CD4-positive, alpha-beta T cell (primary cell): ENCODE data around the gene PRPF38A. TPM values are rescaled to one million over a fixed set of nuclear protein-coding genes. Genes with fewer than 3 reads are reported as not detected.
A peak's percentile ranks its signal among the peaks of the same experiment; 100 is the strongest.

ENCODE experiments used
- ATAC-seq: fragments of 200-7000 bp; cut with Tn5 transposase; one replicate; pipeline ENCODE4 v1.10.0; 2022; ENCODE audit warnings: mild to moderate bottlenecking; ENCODE audit not compliant: poor library complexity
- CTCF ChIA-PET: fragments of 350-600 bp; sonication (Branson Sonifier 250); formaldehyde crosslinking; loops from one replicate; lab custom pipeline; 2021; ENCODE audit warnings: antibody characterized with exemption, inconsistent platforms; lab: Charles Lee
- POLR2A ChIA-PET: fragments of 350-600 bp; sonication (Branson Sonifier 250); formaldehyde crosslinking; loops from one replicate; lab custom pipeline; 2021; ENCODE audit warnings: antibody characterized with exemption, inconsistent platforms; lab: Charles Lee
- DNase-seq, 14 experiments: peaks; one replicate each; pipeline ENCODE4 v3.0.0-alpha.2; 2013 to 2020; ENCODE audit warnings: mixed read lengths in 2 of 14
- H3K27ac ChIP-seq, 2 donors: one replicate each; pipeline versions ENCODE4 v1.5.1 to v1.7.0; 2013; ENCODE audit warnings: low read length in 2 of 2, low read depth in 1 of 2, mild to moderate bottlenecking in 1 of 2
- H3K27me3 ChIP-seq, 2 experiments: 1 replicate in 1 of 2; 2 replicates in 1 of 2; pipeline versions ENCODE4 v1.6.1 to v1.7.0; 2013; ENCODE audit warnings: low read length in 2 of 2, control low read depth in 1 of 2, mild to moderate bottlenecking in 1 of 2, moderate library complexity in 1 of 2; ENCODE audit not compliant: insufficient read depth in 2 of 2, control insufficient read depth in 1 of 2
- H3K36me3 ChIP-seq: one replicate; pipeline ENCODE4 v1.6.1; 2013; ENCODE audit warnings: low read length, control low read depth; ENCODE audit not compliant: insufficient read depth
- H3K4me1 ChIP-seq: one replicate; pipeline ENCODE4 v1.6.1; 2013; ENCODE audit warnings: low read length, control low read depth; ENCODE audit not compliant: insufficient read depth
- H3K4me3 ChIP-seq: one replicate; pipeline ENCODE4 v1.5.1; 2013; ENCODE audit warnings: mild to moderate bottlenecking, low read length, moderate library complexity
- H3K9me3 ChIP-seq, 2 experiments: 1 replicate in 1 of 2; 2 replicates in 1 of 2; pipeline versions ENCODE4 v1.6.1 to v1.7.0; 2013; ENCODE audit warnings: low read length in 2 of 2, mild to moderate bottlenecking in 2 of 2, control low read depth in 1 of 2, moderate library complexity in 1 of 2; ENCODE audit not compliant: control insufficient read depth in 1 of 2, insufficient read depth in 1 of 2
- H3K27ac Mint-ChIP-seq: one replicate; pipeline ENCODE4 v1.8.0; 2020; ENCODE audit warnings: mixed read lengths
- H3K27me3 Mint-ChIP-seq: one replicate; pipeline ENCODE4 v1.8.0; 2021; ENCODE audit warnings: mixed read lengths
- H3K36me3 Mint-ChIP-seq: one replicate; pipeline ENCODE4 v1.8.0; 2021; ENCODE audit warnings: low read depth, mixed read lengths
- H3K4me1 Mint-ChIP-seq: one replicate; pipeline ENCODE4 v1.8.0; 2021; ENCODE audit warnings: low read depth, mixed read lengths
- H3K4me3 Mint-ChIP-seq: one replicate; pipeline ENCODE4 v1.8.0; 2020; ENCODE audit warnings: mild to moderate bottlenecking, mixed read lengths
- H3K9me3 Mint-ChIP-seq: one replicate; pipeline ENCODE4 v1.8.0; 2020; ENCODE audit warnings: mixed read lengths
- intact Hi-C, 2 experiments: fragments of 100-400 bp; cut with DNase I in 1 of 2; cut with micrococcal nuclease in 1 of 2; formaldehyde crosslinking; loops; one replicate each; pipeline versions ENCODE4 v1.15.1 to v1.9.0; 2023 to 2025; cut with DNase I, micrococcal nuclease
- total RNA-seq, 174 experiments: library from RNA in 2 of 174; stranded (reverse) in 2 of 174; gene quantifications; one replicate each; pipeline ENCODE4 v1.2.3 and lab custom pipeline; 2021 to 2026
- TF ChIP-seq, protein P1 (sequence below): fragments of 200-600 bp; IDR thresholded peaks from one replicate; pipeline ENCODE4 v1.8.0; 2022; ENCODE audit warnings: antibody characterized with exemption, mild to moderate bottlenecking

PRPF38A gene
- total RNA-seq, 2 experiments from 2014 or later: 56.2 to 63.6 TPM

DNA sequence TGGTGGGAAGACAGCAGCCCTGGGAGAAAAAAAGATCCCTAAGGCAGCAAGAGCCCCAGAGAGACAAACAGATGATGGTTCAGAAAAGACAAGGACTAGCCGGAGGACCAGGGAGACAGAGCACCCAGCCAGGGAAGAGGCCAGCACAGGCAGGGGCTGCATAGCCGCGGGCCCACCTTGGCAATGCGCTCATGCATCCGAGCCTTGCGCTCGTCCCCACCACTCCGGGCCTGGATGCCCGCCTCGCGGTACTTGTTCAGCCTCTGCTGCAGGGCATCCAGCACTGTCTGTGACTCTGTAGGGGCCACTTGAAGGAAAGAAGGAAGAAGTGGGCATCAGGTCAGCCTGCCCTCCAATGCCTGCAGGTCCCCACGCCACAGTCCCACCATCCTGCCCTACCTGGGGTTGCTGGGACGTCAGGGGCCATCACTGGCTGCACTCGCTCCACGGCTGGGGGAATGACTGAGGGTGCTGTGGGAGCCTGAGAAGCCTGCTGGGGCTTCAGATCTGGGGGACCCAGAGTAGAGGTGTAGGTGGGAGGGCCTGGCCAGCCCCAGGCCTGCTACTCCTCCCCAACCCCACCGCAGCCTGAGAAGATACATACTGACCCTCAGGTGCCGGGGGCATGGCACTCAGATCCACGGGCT is 45.4 kb upstream of the PRPF38A start:
- no peak overlapping the region for H3K27ac ChIP-seq
- Mint-ChIP-seq H3K36me3 (peaks cover 92% of the 10 kb centered on the region), H3K27ac (peak overlapping the region; percentile 42), H3K9me3 (no peaks in the 10 kb centered on the region), H3K4me1 (peaks cover 12% of the 10 kb centered on the region), H3K4me3 (no peak overlapping the region), H3K27me3 (no peaks in the 10 kb centered on the region)
- intact Hi-C loops: no loop called here
- TF ChIP-seq, protein P1, sequence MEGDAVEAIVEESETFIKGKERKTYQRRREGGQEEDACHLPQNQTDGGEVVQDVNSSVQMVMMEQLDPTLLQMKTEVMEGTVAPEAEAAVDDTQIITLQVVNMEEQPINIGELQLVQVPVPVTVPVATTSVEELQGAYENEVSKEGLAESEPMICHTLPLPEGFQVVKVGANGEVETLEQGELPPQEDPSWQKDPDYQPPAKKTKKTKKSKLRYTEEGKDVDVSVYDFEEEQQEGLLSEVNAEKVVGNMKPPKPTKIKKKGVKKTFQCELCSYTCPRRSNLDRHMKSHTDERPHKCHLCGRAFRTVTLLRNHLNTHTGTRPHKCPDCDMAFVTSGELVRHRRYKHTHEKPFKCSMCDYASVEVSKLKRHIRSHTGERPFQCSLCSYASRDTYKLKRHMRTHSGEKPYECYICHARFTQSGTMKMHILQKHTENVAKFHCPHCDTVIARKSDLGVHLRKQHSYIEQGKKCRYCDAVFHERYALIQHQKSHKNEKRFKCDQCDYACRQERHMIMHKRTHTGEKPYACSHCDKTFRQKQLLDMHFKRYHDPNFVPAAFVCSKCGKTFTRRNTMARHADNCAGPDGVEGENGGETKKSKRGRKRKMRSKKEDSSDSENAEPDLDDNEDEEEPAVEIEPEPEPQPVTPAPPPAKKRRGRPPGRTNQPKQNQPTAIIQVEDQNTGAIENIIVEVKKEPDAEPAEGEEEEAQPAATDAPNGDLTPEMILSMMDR: no peak
- DNase-seq: no peak
- H3K9me3 ChIP-seq: no peaks in the 10 kb centered on the region
- peaks cover 94% of the 10 kb centered on the region for H3K36me3 ChIP-seq
- peaks cover 14% of the 10 kb centered on the region for H3K4me1 ChIP-seq
- no peak overlapping the region for H3K4me3 ChIP-seq
- H3K27me3 ChIP-seq: no peaks in the 10 kb centered on the region
- CTCF ChIA-PET: no interaction called here
- POLR2A ChIA-PET: no interaction called here
- ATAC-seq: no peak

DNA sequence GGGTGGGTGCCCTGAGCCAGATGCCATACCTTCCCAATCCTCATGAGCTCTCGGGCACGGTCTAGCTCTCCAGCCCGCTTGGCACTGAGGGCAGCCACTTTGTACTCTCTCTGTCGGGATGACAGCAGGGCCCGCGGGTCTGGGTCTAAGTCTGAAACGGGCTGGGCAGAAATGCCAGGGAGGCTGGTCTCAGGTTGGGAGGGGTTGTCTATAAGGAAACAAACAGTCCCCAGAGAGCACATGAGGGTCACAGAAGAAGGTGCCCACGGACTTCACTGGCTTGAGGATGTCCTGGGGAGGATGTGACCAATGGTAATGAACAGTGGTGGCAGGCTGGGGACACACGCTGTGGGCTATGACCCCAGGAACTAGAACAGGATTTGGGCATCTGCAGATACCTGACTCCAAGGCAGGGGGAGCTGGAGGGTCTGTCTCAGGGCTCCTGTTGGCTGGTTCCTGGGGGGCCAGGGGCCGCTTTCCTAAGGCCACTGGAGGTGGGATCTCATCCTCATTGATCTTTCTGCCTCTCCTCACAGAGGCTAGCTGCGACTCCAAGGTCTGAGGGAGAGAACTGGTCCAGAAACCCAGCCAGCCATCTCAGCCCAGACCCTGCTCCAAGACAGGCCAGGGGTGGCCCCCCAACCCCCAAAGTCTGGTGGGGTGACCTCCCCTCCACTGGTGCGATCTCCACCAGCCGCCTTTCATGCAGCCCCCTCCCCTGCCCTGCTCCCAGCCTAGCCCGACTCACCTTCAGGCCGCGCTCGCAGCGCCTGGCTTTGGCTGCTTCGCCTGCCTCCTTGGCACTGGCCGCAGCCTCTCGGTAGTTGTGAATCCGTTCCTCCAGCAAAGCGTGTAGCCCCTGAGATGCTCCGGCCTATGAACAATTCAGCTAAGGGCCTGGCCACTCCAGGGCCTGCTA is 44.5 kb upstream of the PRPF38A start:
- Histone ChIP-seq H3K4me3 (no peak overlapping the region), H3K36me3 (peaks cover 87% of the 10 kb centered on the region), H3K4me1 (peaks cover 24% of the 10 kb centered on the region), H3K27me3 (no peaks in the 10 kb centered on the region), H3K27ac (no peak overlapping the region), H3K9me3 (no peaks in the 10 kb centered on the region)
- intact Hi-C loops: loop anchor here in 1 of 2 experiments (10.0 kb wide), 3 partner anchors 215 to 1585 kb away; partner anchors contain the start of genes FAF1, IFT25, LRRC42 and ZFYVE9
- TF ChIP-seq, protein P1: no peak
- Mint-ChIP-seq H3K4me3 (no peak overlapping the region), H3K9me3 (no peaks in the 10 kb centered on the region), H3K27me3 (no peaks in the 10 kb centered on the region), H3K4me1 (peaks cover 21% of the 10 kb centered on the region), H3K27ac (no peak overlapping the region), H3K36me3 (peaks cover 89% of the 10 kb centered on the region)
- DNase-seq: no peak
- ATAC-seq: no peak
- POLR2A ChIA-PET: no interaction called here
- CTCF ChIA-PET: no interaction called here

DNA sequence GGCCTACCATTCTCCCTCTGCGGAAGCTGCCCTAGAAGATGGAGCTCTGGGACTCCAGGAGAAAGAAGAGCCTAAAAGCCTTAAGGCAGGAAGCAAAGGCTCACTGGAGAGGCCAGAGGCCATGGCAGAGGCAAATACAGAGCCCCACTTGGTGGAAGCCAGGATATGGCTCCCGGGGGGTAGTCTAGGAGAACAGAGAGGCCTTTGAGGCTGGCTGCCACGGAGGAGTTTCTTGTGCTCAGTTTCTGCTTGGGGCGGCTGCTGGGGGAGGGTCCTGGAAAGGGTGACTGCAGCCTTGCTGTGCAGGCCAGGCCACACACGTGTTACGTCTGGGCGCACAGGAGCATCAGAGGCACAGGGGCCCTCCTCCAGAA is 43.8 kb upstream of the PRPF38A start:
- H3K27ac Mint-ChIP-seq: no peak overlapping the region
- H3K4me1 Mint-ChIP-seq: peaks cover 28% of the 10 kb centered on the region
- Histone ChIP-seq H3K36me3 (peaks cover 81% of the 10 kb centered on the region), H3K4me3 (no peak overlapping the region), H3K4me1 (peaks cover 30% of the 10 kb centered on the region), H3K27ac (no peak overlapping the region), H3K27me3 (no peaks in the 10 kb centered on the region), H3K9me3 (no peaks in the 10 kb centered on the region)
- intact Hi-C loops: loop anchor here in 1 of 2 experiments (10.0 kb wide), 3 partner anchors 216 to 1584 kb away; partner anchors contain the start of genes FAF1, IFT25, LRRC42 and ZFYVE9
- ChIA-PET POLR2A (no interaction called here), CTCF (no interaction called here)
- ATAC-seq (no peak), DNase-seq (no peak)
- H3K9me3 Mint-ChIP-seq: no peaks in the 10 kb centered on the region
- H3K36me3 Mint-ChIP-seq: peaks cover 89% of the 10 kb centered on the region
- TF ChIP-seq, protein P1: no peak
- no peak overlapping the region for H3K4me3 Mint-ChIP-seq
- no peaks in the 10 kb centered on the region for H3K27me3 Mint-ChIP-seq
